Smooth muscle cell (in vitro differentiated cells): ENCODE results near the gene EVC2. TPM values are rescaled to one million over a fixed set of nuclear protein-coding genes. Genes with fewer than 3 reads are reported as not detected.
A peak's percentile ranks its signal among the peaks of the same experiment; 100 is the strongest.

ENCODE experiments used
- DNase-seq: peaks from one replicate; lab custom pipeline; 2025; ENCODE audit not compliant: unreplicated experiment; lab: John Stamatoyannopoulos, UW
- H2AFZ ChIP-seq: fragments of 200-600 bp; sonication (generic); 2 replicates; pipeline ENCODE4 v1.6.0; 2016; ENCODE audit warnings: antibody characterized with exemption, low read depth, mild to moderate bottlenecking
- H3F3A ChIP-seq: fragments of 200-600 bp; sonication (generic); 2 replicates; pipeline ENCODE4 v1.6.0; 2017; ENCODE audit warnings: antibody characterized with exemption, low read depth
- H3K27ac ChIP-seq: fragments of 200-600 bp; sonication (generic); 2 replicates; pipeline ENCODE4 v1.5.1; 2016; ENCODE audit warnings: low read depth, mild to moderate bottlenecking
- H3K27me3 ChIP-seq: fragments of 200-600 bp; sonication (generic); 2 replicates; pipeline ENCODE4 v1.6.1; 2016; ENCODE audit warnings: low read depth, mild to moderate bottlenecking
- H3K36me3 ChIP-seq: fragments of 200-600 bp; sonication (generic); 2 replicates; pipeline ENCODE4 v1.5.1; 2016; ENCODE audit warnings: low read depth
- H3K4me1 ChIP-seq: fragments of 200-600 bp; sonication (generic); 2 replicates; pipeline ENCODE4 v1.5.1; 2016; ENCODE audit warnings: low read depth
- H3K4me2 ChIP-seq: fragments of 200-600 bp; sonication (generic); 2 replicates; pipeline ENCODE4 v1.6.0; 2016; ENCODE audit warnings: mild to moderate bottlenecking
- H3K4me3 ChIP-seq: fragments of 200-600 bp; sonication (generic); 2 replicates; pipeline ENCODE4 v1.5.1; 2016; ENCODE audit warnings: mild to moderate bottlenecking
- H3K79me2 ChIP-seq: fragments of 200-600 bp; sonication (generic); 2 replicates; pipeline ENCODE4 v1.6.0; 2016; ENCODE audit warnings: low read depth, mild to moderate bottlenecking
- H3K9ac ChIP-seq: fragments of 200-600 bp; sonication (generic); 2 replicates; pipeline ENCODE4 v1.6.0; 2016; ENCODE audit warnings: low read depth
- H3K9me3 ChIP-seq: fragments of 200-600 bp; sonication (generic); replicated peaks from 2 replicates; pipeline ENCODE4 v1.5.1; 2016; ENCODE audit warnings: low read depth
- H4K20me1 ChIP-seq: fragments of 200-600 bp; sonication (generic); 2 replicates; pipeline ENCODE4 v1.6.0; 2016; ENCODE audit warnings: low read depth
- WGBS: methylation state at CpG from one replicate; pipeline ENCODE4 v1.1.7; 2016; ENCODE audit warnings: low lambda C conversion rate; 5-methylcytosine and 5-hydroxymethylcytosine counted together
- polyA plus RNA-seq: library from polyadenylated mRNA; unstranded; fragments of >200 nt; fragmentation: Nextera tagmentation; extraction: Ambion mirVana; gene quantifications from 2 replicates; pipeline ENCODE4 v1.2.1, GENCODE V29; 2016
- total RNA-seq: library from RNA; depleted of rRNA; stranded (reverse); fragments of >200 nt; gene quantifications from 2 replicates; pipeline ENCODE4 v1.2.3, GENCODE V29; 2014
- TF ChIP-seq, protein P1 (sequence below): fragments of 200-600 bp; sonication (generic); IDR thresholded peaks from 2 replicates; pipeline ENCODE4 v1.5.1; 2017; ENCODE audit warnings: borderline replicate concordance, mild to moderate bottlenecking, antibody characterized with exemption; ENCODE audit not compliant: insufficient read depth, poor library complexity, severe bottlenecking

EVC2 gene
- total and polyA plus RNA-seq, 2 experiments from 2014 or later, result 6.9 to 7.9 TPM

- H3K9me3 ChIP-seq, result peaks cover 6% of the 10 kb centered on the region
- H4K20me1 ChIP-seq, result peaks cover 43% of the 10 kb centered on the region
- peak overlapping the region; percentile 30 for H3K4me2 ChIP-seq
- no peak for DNase-seq
- peaks cover 18% of the 10 kb centered on the region for H3F3A ChIP-seq
- H3K9ac ChIP-seq, result no peak overlapping the region
- H3K27me3 ChIP-seq, result no peaks in the 10 kb centered on the region
- H3K79me2 ChIP-seq, result peaks cover 63% of the 10 kb centered on the region
- H2AFZ ChIP-seq, result no peak overlapping the region
- no peak overlapping the region for H3K4me3 ChIP-seq
- H3K27ac ChIP-seq, result peak overlapping the region; percentile 89
- H3K36me3 ChIP-seq, result peaks cover 5% of the 10 kb centered on the region
- H3K4me1 ChIP-seq, result peaks cover 14% of the 10 kb centered on the region
- TF ChIP-seq, protein P1, sequence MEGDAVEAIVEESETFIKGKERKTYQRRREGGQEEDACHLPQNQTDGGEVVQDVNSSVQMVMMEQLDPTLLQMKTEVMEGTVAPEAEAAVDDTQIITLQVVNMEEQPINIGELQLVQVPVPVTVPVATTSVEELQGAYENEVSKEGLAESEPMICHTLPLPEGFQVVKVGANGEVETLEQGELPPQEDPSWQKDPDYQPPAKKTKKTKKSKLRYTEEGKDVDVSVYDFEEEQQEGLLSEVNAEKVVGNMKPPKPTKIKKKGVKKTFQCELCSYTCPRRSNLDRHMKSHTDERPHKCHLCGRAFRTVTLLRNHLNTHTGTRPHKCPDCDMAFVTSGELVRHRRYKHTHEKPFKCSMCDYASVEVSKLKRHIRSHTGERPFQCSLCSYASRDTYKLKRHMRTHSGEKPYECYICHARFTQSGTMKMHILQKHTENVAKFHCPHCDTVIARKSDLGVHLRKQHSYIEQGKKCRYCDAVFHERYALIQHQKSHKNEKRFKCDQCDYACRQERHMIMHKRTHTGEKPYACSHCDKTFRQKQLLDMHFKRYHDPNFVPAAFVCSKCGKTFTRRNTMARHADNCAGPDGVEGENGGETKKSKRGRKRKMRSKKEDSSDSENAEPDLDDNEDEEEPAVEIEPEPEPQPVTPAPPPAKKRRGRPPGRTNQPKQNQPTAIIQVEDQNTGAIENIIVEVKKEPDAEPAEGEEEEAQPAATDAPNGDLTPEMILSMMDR, result no peak
- 68% methylated on average over 3 of the region's 3 CpGs for WGBS
These were observed 4.6 kb upstream of the EVC2 start for GRCh38 chr4:5712931-5713330.

- TF ChIP-seq, protein P1, result no peak
- no peak overlapping the region for H3K9ac ChIP-seq
- no peak for DNase-seq
These were observed 4.2 kb upstream of the EVC2 start for GRCh38 chr4:5712517-5712916.

DNA sequence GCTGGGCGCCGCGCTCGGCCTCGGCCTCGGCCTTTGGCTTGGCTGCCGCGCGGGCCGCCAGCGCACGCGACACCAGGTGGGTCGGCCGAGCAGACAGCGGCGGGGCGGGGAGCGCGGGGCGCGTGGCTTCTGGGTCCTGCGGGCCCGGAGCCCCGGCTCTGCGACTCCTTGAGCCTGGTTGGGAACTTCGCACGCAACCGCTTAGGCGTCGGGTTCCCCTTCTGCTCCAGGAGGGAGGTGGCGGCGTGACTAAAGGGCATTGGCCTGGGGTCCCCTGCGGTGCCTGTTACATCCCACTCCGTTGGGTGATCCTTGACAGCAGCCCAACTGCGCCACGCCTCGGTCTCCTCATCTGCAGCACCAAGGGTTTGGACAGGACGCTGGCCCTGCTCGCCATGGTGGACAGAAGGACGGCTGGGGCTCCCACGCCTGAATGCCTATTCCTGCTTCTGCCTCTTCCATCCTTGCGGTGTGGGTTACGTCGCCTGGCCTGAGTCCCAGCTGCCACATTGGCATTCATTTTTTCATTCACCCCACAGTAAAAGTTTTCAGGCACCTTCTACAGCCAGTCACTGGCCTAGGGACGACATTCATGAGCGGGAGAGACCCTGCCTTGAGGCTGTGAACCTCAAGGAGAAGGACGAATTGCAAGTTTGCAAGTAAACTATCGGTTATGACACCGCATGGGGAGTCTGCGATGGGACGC, 3.3 kb upstream of the EVC2 start:
- H2AFZ ChIP-seq, result peak overlapping the region; percentile 33
- H4K20me1 ChIP-seq, result peaks cover 30% of the 10 kb centered on the region
- H3K4me3 ChIP-seq, result peak overlapping the region; percentile 50
- WGBS, result 11% methylated on average over 47 of the region's 52 CpGs
- H3K4me1 ChIP-seq, result peaks cover 19% of the 10 kb centered on the region
- TF ChIP-seq, protein P1, result no peak
- H3K4me2 ChIP-seq, result peak overlapping the region; percentile 88
- H3F3A ChIP-seq, result peaks cover 18% of the 10 kb centered on the region
- H3K27ac ChIP-seq, result peak overlapping the region; percentile 89
- H3K9me3 ChIP-seq, result peaks cover 6% of the 10 kb centered on the region
- H3K79me2 ChIP-seq, result peaks cover 51% of the 10 kb centered on the region
- H3K27me3 ChIP-seq, result no peaks in the 10 kb centered on the region
- DNase-seq, result peak; percentile 53
- H3K9ac ChIP-seq, result peak overlapping the region; percentile 70
- H3K36me3 ChIP-seq, result peaks cover 5% of the 10 kb centered on the region

More at GRCh38 chr4:5712517-5712916, 4.2 kb upstream of the EVC2 start:
- Histone ChIP-seq H3K4me2 (peak overlapping the region; percentile 88), H3K79me2 (peaks cover 60% of the 10 kb centered on the region), H3K27me3 (no peaks in the 10 kb centered on the region), H3K9me3 (peaks cover 6% of the 10 kb centered on the region), H3K36me3 (peaks cover 5% of the 10 kb centered on the region), H3K4me1 (peaks cover 18% of the 10 kb centered on the region), H3K4me3 (peak overlapping the region; percentile 50), H2AFZ (no peak overlapping the region), H3F3A (peaks cover 18% of the 10 kb centered on the region), H4K20me1 (peaks cover 39% of the 10 kb centered on the region), H3K27ac (peak overlapping the region; percentile 89)
- 49% methylated on average over 7 of the region's 7 CpGs for WGBS
